HepG2 (cell line): ENCODE measurements around the gene ADI1. TPM values are rescaled to one million over a fixed set of nuclear protein-coding genes. Genes with fewer than 3 reads are reported as not detected.
A peak's percentile ranks its signal among the peaks of the same experiment; 100 is the strongest.

Experiments
- HBP1 ChIP-seq: IDR thresholded peaks from 2 replicates; pipeline ENCODE4 v1.6.1; 2016; ENCODE audit warnings: low read depth, control low read depth
- HOMEZ ChIP-seq: IDR thresholded peaks from 2 replicates; pipeline ENCODE4 v1.6.1; 2016; ENCODE audit warnings: low read depth
- KIAA2018 ChIP-seq: sonication (generic); formaldehyde crosslinking; IDR thresholded peaks from 2 replicates; pipeline ENCODE4 v1.5.0; 2020; ENCODE audit warnings: mild to moderate bottlenecking, missing genetic modification reagents, borderline replicate concordance
- SAFB2 ChIP-seq: sonication (generic); formaldehyde crosslinking; IDR thresholded peaks from 2 replicates; pipeline ENCODE4 v1.5.1; 2020; ENCODE audit warnings: missing genetic modification reagents, low read depth, mild to moderate bottlenecking, borderline replicate concordance
- TCF12 ChIP-seq, 2 experiments: fragments of 450-650 bp in 1 of 2; sonication (generic) in 1 of 2; formaldehyde crosslinking in 1 of 2; IDR thresholded peaks; 2 replicates each; pipeline versions ENCODE4 v1.6.1 to v1.8.0; 2017 to 2022; ENCODE audit warnings: antibody characterized with exemption in 1 of 2, mild to moderate bottlenecking in 1 of 2, missing genetic modification reagents in 1 of 2, moderate library complexity in 1 of 2
- ZFP82 ChIP-seq: sonication (generic); formaldehyde crosslinking; IDR thresholded peaks from 2 replicates; pipeline ENCODE4 v1.5.1; 2020; ENCODE audit warnings: mild to moderate bottlenecking, missing genetic modification reagents, borderline replicate concordance
- ZNF574 ChIP-seq: sonication (generic); formaldehyde crosslinking; IDR thresholded peaks from 2 replicates; pipeline ENCODE4 v1.4.0; 2020; ENCODE audit warnings: missing genetic modification reagents
- ZNF589 ChIP-seq: sonication (generic); formaldehyde crosslinking; conservative IDR thresholded peaks from 2 replicates; pipeline ENCODE4 v1.8.0; 2022; ENCODE audit warnings: mild to moderate bottlenecking, moderate library complexity, missing genetic modification reagents
- ZNF672 ChIP-seq: sonication (generic); formaldehyde crosslinking; IDR thresholded peaks from 2 replicates; pipeline ENCODE4 v1.8.1; 2022; ENCODE audit warnings: missing genetic modification reagents
- ZNF770 ChIP-seq: sonication (generic); formaldehyde crosslinking; IDR thresholded peaks from 2 replicates; pipeline ENCODE4 v1.5.0; 2020; ENCODE audit warnings: mild to moderate bottlenecking, missing genetic modification reagents
- polyA plus RNA-seq, 8 experiments: library from polyadenylated mRNA; depleted of rRNA in 3 of 8; stranded (reverse) in 7 of 8; unstranded in 1 of 8; fragments of >200 nt; fragmentation: Illumina TruSeq in 4 of 8; extraction: Trizol in 4 of 8; gene quantifications; 2 replicates each; pipeline versions ENCODE4 v1.2.1 to v1.2.3, GENCODE V29; 2011 to 2016; ENCODE audit warnings: low read depth in 4 of 8, missing spikeins in 1 of 8, mixed read lengths in 1 of 8; ENCODE audit not compliant: insufficient read depth in 1 of 8
- total RNA-seq, 5 experiments: library from RNA; depleted of rRNA; stranded (reverse); fragments of >200 nt; fragmentation: Illumina TruSeq; extraction: Trizol; gene quantifications; 2 replicates each; pipeline ENCODE4 v1.2.3, GENCODE V29; 2016; ENCODE audit warnings: low read depth in 1 of 5

ADI1 gene
- total and polyA plus RNA-seq, 2 of the 13 experiments (the other 11 are each of a cell fraction or from before 2014, with no cell fraction given) = 28.7 to 123 TPM

GRCh38 chr2:3480352-3481010 is 38.9 kb downstream of the ADI1 start (continued):
- TF ChIP-seq ZNF770 = no peak
- TF ChIP-seq TCF12 (IDR thresholded peaks at IDR 0.05) = no peak
- TF ChIP-seq TCF12 (CRISPR knock-in tag; IDR thresholded peaks at IDR 0.05) = no peak
- TF ChIP-seq SAFB2 = no peak
- TF ChIP-seq ZNF672 (CRISPR knock-in tag) = no peak
- no peak for TF ChIP-seq ZNF589 (CRISPR knock-in tag)
- TF ChIP-seq HBP1 (CRISPR knock-in tag) = no peak
- no peak for TF ChIP-seq ZFP82 (CRISPR knock-in tag)
- no peak for TF ChIP-seq HOMEZ (CRISPR knock-in tag)
- TF ChIP-seq KIAA2018 (CRISPR knock-in tag) = no peak
- TF ChIP-seq ZNF574 (CRISPR knock-in tag) = peak; percentile 37; the same call in 1 of the 2 replicates
